OCI-LY1 (cell line): ENCODE measurements around the gene JMJD8.

Experiments
- CTCF ChIP-seq: fragments of 200-600 bp; sonication (generic), shearing (Covaris generic); IDR thresholded peaks from 2 replicates; pipeline ENCODE4 v1.5.1; 2017; ENCODE audit warnings: mild to moderate bottlenecking, antibody characterized with exemption, low read length, moderate library complexity, mixed read lengths
- EZH2 ChIP-seq: fragments of 200-600 bp; sonication (generic), shearing (Covaris generic); IDR thresholded peaks from 2 replicates; pipeline ENCODE4 v1.8.0; 2017; ENCODE audit warnings: borderline replicate concordance, mixed run types, mild to moderate bottlenecking, antibody characterized with exemption, low read length, moderate library complexity, mixed read lengths

GRCh38 chr16:662095-662494 lies 22.0 kb downstream of the JMJD8 start:
- TF ChIP-seq CTCF (no peak), EZH2 (no peak)
